ENCODE measurements around the gene ENTPD8. TPM values are rescaled to one million over a fixed set of nuclear protein-coding genes. Genes with fewer than 3 reads are reported as not detected.

Gene ENTPD8
- total RNA-seq, 1 donor from 2014 or later: not detected

DNA sequence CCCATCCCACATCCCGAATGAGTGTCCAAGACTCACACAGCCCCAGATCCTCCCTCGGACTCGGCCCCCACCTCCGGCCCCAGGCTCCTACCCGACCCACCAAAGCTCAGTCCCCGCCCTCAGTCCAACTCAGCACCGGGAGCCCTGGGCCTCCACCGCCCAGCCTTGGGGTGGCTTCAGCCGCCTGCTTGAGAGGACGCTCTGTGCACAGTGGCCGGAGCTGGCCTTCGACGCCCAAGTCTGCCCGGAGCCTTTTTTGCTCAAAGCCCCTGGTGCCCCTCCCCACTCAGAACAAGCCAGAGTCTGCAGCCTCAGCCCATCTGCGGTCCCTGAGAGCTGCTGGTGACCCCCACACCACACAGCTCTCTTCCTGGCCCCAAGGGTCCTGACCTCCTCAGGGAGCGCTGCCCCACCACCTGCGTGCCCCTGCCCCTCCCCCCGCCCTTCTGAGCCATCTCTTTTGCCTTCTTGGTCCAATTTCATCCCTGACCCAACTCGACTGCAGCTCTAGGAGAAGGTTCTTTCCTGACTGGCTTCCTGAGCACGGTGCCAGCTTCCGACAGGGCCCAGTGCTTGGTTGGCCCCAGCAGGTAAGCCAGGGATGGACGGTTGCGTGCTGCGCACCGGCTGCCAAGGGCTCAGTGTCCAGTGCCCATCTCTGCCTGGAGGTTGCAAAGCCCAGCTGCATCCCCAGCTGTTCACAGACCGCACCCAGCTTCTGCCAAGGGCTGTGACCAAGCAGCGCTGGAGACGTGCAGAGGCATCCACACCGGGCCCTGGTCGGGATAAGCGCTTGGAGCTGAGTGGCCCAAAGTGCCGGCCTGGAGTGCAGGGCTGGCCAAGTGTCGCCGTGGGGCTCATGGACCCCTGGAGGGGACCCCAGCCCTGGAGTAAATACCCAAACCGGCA, 45.6 kb upstream of the ENTPD8 start:
- TF ChIP-seq, protein P1, sequence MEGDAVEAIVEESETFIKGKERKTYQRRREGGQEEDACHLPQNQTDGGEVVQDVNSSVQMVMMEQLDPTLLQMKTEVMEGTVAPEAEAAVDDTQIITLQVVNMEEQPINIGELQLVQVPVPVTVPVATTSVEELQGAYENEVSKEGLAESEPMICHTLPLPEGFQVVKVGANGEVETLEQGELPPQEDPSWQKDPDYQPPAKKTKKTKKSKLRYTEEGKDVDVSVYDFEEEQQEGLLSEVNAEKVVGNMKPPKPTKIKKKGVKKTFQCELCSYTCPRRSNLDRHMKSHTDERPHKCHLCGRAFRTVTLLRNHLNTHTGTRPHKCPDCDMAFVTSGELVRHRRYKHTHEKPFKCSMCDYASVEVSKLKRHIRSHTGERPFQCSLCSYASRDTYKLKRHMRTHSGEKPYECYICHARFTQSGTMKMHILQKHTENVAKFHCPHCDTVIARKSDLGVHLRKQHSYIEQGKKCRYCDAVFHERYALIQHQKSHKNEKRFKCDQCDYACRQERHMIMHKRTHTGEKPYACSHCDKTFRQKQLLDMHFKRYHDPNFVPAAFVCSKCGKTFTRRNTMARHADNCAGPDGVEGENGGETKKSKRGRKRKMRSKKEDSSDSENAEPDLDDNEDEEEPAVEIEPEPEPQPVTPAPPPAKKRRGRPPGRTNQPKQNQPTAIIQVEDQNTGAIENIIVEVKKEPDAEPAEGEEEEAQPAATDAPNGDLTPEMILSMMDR (conservative IDR thresholded peaks at IDR 0.05; ENCODE audit: low read depth, low read length): no peak
- DNase-seq (ENCODE audit: low read depth): no peak

DNA sequence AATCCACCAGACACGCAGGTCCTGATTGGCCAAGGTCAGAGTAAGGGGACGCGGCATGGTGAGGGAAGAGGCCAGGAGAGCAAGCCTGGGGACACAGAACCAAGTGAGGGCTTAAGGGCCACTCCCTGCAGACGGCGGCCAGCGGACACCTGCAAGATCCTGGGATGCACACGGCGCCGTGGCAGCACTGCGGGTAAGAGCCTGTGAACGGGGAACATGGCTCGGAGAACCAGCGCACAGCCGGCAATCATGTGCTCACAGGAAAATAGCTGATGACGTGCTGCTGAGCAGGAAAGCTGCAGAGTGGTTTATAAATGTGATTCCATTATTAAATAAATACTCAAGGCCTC, 45.0 kb upstream of the ENTPD8 start:
- DNase-seq (ENCODE audit: low read depth): no peak
- TF ChIP-seq, protein P1 (conservative IDR thresholded peaks at IDR 0.05; ENCODE audit: low read depth, low read length): no peak
- no peak overlapping the region for H3K4me3 ChIP-seq (ENCODE audit: low read depth, low read length)

More for the DNA sequence above, 45.6 kb upstream of the ENTPD8 start:
- no peak overlapping the region for H3K4me3 ChIP-seq (ENCODE audit: low read depth, low read length)

DNA sequence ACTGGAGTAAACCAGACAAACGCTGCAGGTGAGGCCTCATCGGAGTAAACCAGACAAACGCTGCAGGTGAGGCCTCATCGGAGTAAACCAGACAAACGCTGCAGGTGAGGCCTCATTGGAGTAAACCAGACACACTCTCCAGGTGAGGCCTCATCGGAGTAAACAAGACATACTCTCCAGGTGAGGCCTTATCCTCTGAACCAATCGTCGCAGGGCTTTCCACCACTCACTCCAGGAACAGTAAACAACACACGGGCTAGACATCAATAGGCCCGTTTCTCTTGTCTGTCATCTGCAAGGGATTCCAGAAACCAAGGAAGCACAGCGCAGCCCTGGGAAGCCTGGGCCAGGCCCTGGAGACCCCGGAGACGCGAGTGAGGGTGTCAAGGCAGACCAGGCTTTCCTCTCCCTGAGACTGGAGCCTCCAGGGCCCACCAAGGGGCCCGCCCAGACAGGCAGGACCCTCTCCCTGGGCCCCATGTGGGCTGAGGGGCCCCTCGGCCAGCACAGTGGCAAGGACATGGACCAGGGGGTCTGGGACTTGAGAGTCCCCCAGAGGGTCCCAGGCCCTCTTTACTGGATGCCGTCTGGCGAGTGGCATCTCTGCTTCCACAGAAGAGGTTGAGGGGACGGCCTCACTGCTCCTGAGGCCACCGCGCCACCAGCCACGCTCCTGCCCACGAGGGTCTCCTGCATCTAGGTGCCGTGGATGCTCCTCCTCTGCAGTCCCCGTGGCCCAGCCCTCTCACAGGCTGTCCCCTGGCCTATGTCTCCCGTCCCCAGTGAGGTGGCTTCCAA, 44.4 kb upstream of the ENTPD8 start:
- DNase-seq (ENCODE audit: low read depth): no peak
- TF ChIP-seq, protein P1 (conservative IDR thresholded peaks at IDR 0.05; ENCODE audit: low read depth, low read length): no peak
- no peak overlapping the region for H3K4me3 ChIP-seq (ENCODE audit: low read depth, low read length)

DNA sequence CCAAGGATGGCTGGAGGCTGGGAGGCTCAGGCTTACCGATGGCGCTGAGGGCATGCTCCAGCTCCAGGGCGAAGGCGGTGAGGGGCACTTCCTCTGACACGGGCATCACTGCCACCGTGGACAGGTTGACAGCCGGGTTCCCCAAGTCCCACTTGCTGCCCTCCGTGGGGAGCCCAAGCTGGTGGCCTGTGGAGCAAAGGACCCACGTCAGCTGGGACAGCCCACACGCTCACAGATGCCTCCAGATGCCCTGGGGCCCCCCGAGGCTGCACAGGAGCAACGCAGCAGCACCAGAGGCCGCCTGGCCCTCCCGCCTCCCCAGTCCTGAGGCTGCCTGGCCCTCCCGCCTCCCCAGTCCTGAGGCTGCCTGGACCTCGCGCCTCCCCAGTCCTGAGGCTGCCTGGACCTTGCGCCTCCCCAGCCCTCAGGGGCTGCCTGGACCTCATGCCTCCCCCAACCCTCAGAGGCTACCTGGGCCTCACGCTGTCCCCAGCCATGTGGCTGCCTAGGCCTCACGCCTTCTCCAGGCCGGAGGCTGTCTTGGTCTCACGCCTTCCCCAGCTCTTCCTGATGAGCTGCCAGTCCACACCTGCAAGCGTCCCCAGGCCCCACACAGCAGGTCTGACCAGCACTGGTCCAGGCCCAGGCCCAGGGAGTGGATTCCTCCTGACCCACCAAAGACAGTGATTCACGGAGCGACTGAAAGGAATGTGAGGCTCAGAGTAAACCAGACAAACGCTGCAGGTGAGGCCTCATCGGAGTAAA, 43.6 kb upstream of the ENTPD8 start:
- DNase-seq (ENCODE audit: low read depth): no peak
- no peak overlapping the region for H3K4me3 ChIP-seq (ENCODE audit: low read depth, low read length)
- TF ChIP-seq, protein P1 (conservative IDR thresholded peaks at IDR 0.05; ENCODE audit: low read depth, low read length): no peak

DNA sequence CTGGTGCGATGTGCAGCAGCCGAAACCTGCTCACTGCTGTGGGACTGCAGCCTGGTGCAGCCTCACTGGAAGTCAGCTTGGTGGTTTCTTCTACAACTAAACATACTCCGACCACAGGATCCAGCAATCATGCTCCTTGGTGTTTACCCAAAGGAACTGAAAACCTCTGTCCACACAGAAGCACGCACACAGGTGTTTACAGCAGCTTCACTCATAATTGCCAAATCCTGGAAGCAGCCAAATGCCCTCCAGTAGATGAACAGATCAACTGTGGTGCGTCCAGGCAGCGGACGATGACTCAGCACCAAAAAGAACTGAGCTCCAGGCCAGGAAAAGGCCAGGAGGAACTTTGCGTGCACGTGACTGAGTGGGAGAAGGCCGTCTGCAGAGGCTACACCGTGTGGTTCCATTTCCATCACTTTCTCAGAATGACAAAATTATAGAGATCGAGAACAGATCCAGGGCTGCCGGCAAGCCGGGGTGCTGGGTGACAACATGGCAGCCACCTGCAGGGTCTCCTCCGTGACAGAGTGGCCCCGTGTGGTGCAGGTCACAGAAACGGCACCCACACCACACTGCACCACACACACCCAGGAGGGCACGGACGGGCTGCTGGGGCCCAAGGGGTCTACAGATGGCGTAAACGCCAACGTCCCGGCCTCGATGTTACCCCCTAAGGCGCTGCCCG, 41.1 kb upstream of the ENTPD8 start:
- TF ChIP-seq, protein P1 (conservative IDR thresholded peaks at IDR 0.05; ENCODE audit: low read depth, low read length): no peak
- H3K4me3 ChIP-seq (ENCODE audit: low read depth, low read length): no peak overlapping the region
- DNase-seq (ENCODE audit: low read depth): no peak
